ENCODE measurements around the gene OSBPL6.

The OSBPL6 gene

GRCh38 chr2:178283341-178283918 lies 89.1 kb downstream of the OSBPL6 start:
- no peak overlapping the region for H3K4me3 ChIP-seq (ENCODE audit: low read length)
- no peak for TF ChIP-seq ZNF274 (IDR thresholded peaks at IDR 0.05; ENCODE audit: low read depth, low read length)

GRCh38 chr2:178284613-178285286 lies 90.4 kb downstream of the OSBPL6 start:
- no peak overlapping the region for H3K4me3 ChIP-seq (ENCODE audit: low read length)
- no peak for TF ChIP-seq ZNF274 (IDR thresholded peaks at IDR 0.05; ENCODE audit: low read depth, low read length)

DNA sequence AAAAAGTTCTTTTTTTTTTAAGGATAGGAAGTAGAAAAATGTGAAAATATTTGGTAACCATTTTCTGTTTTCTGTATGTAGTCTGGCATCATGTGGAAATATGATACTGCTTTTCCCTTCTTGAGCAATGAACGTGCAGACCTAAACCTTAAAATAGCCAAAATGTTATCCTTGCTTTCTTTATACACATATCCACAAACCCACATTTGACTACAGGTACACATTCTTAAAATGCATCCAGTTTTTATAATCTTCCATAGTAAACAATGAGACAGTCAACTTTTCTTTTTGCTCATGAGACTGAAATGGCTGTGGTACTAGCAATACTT lies 90.9 kb downstream of the OSBPL6 start:
- no peak for TF ChIP-seq ZNF274 (IDR thresholded peaks at IDR 0.05; ENCODE audit: low read depth, low read length)
- H3K4me3 ChIP-seq (ENCODE audit: low read length) = no peak overlapping the region

DNA sequence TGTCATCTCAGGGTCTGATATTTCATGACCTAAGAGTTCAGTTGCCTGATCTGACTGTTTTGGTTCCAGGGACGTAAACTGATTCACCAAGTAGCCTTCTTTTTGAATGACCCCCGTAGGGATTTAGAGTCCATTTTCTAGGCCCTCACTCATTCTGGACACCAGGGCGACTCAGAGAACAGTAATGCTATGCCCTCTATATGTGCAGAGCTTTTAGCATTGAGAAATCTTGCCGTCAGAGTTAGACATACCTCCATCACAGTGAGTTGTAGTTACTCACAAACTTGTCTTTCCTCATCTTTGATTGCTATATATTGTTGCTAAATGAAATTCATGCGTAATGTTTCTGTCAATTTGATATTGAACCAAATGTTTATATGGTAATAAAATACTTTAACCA lies 92.3 kb downstream of the OSBPL6 start:
- TF ChIP-seq ZNF274 (IDR thresholded peaks at IDR 0.05; ENCODE audit: low read depth, low read length) = no peak
- no peak overlapping the region for H3K4me3 ChIP-seq (ENCODE audit: low read length)

DNA sequence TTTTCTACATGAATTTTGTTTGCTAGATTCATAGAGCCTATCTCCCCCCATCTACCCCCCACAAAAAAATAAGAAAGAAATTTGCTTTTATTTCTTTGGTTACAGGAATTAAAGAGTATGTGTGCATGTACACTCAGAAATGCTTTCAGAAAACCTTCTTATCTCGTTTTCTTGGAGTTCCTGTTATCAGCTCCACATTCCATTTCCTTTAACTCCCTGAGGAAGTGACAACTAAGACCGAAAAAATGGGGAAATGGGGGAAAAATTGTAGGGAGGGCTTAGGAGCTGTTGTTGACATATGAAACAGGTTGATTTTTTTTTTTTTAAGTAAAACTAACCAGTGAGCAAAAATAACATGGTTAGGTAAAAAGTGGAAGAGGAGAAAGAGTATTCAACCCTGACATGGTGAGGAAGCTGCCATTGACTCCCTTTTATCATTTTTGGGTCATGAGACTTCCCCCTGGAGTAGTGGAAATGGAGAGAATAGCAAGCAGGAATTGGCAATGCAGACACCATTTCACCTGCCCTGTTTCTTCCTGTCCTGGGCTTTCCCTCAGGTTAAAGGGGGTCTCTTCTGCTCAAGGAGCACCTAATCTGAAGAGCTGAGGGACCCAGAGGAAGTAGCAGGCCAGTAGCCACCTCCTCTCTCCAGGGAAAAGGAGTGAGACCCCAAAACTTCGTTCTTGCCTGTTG lies 93.5 kb downstream of the OSBPL6 start:
- H3K4me3 ChIP-seq (ENCODE audit: low read length) = no peak overlapping the region
- TF ChIP-seq ZNF274 (IDR thresholded peaks at IDR 0.05; ENCODE audit: low read depth, low read length) = no peak

DNA sequence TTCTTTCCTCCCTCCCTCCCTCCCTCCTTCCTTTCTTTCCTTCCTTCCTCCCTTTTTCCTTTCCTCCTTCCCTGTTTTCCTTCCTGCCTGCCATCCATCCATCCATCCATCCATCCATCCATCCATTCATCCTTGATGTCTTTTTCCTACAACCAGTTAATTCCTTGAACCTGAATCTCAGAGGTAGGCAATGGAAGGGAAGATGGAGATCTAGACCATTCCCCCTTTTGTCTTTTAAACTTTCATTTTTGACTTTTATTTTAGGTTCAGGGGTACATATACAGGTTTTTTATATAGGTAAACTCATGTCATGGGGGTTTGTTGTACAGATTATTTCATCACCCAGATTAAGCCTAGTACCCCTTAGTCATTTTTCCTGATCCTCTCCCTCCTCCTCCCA lies 97.4 kb downstream of the OSBPL6 start:
- no peak overlapping the region for H3K4me3 ChIP-seq (ENCODE audit: low read length)
- no peak for TF ChIP-seq ZNF274 (IDR thresholded peaks at IDR 0.05; ENCODE audit: low read depth, low read length)

- H3K4me3 ChIP-seq (ENCODE audit: low read length) = no peak overlapping the region
- no peak for TF ChIP-seq ZNF274 (IDR thresholded peaks at IDR 0.05; ENCODE audit: low read depth, low read length)
Measured at GRCh38 chr2:178292586-178292985, 98.3 kb downstream of the OSBPL6 start.

- no peak for TF ChIP-seq ZNF274 (IDR thresholded peaks at IDR 0.05; ENCODE audit: low read depth, low read length)
- H3K4me3 ChIP-seq (ENCODE audit: low read length) = no peak overlapping the region
Measured at GRCh38 chr2:178295115-178295514, 100.8 kb downstream of the OSBPL6 start.

DNA sequence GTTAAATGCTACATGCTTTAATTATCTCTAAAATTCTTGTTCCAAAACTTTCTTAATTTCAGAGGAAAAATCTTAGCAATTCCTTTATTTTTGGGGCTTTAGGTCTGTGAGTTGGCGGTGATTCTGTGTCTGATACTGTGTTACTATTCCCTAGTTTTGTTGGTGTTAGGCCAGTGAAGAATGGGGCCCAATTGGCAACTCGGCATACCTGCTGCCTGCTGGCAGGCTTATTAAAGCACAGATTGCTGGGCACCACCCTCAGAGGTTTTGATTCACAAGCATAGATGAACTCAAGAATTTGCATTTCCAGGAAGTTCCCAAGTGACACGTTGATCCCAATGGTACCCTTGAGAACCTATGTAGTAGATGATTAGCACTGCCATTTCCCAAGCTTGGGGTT lies 101.6 kb downstream of the OSBPL6 start:
- no peak overlapping the region for H3K4me3 ChIP-seq (ENCODE audit: low read length)
- no peak for TF ChIP-seq ZNF274 (IDR thresholded peaks at IDR 0.05; ENCODE audit: low read depth, low read length)

- no peak overlapping the region for H3K4me3 ChIP-seq (ENCODE audit: low read length)
- TF ChIP-seq ZNF274 (IDR thresholded peaks at IDR 0.05; ENCODE audit: low read depth, low read length) = no peak
Measured at GRCh38 chr2:178296394-178297090, 102.2 kb downstream of the OSBPL6 start.

DNA sequence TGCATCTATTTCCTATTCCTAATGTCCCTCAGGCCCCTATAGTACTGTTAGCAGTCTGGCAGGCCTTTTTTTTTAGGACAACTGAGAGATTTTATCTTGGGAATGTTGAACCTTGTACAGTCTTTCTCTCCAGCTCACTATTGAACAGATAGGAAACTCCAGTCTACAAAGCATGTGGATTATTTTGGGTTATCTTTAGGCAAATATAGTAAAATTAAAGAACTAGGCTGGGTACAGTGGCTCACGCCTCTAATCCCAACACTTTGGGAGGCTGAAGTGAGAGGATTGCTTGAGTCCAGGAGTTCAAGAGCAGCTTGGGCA lies 102.7 kb downstream of the OSBPL6 start:
- H3K4me3 ChIP-seq (ENCODE audit: low read length) = no peak overlapping the region
- TF ChIP-seq ZNF274 (IDR thresholded peaks at IDR 0.05; ENCODE audit: low read depth, low read length) = no peak

DNA sequence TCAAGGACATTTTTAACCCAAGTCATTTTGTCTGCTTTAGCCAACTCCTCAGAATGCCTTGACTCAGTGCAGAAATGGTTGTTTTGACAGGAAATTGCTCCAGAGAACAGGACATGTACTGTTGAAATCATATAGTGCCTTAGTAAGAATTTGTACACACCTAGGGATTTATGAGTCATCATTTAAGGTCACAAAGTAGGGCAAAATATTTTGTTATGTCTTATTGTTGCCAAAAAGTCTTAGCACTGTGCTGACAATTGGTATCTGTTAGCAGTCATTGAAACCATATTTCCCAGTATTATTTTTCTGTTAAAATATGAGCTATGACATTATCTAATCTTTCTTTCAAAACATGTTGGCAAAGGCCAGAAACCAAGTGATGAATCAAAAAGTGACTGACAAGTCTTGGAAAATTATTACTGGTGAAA lies 104.5 kb downstream of the OSBPL6 start:
- TF ChIP-seq ZNF274 (IDR thresholded peaks at IDR 0.05; ENCODE audit: low read depth, low read length) = no peak

GRCh38 chr2:178301649-178302238 lies 107.4 kb downstream of the OSBPL6 start:
- H3K4me3 ChIP-seq (ENCODE audit: low read length) = no peak overlapping the region
- no peak for TF ChIP-seq ZNF274 (IDR thresholded peaks at IDR 0.05; ENCODE audit: low read depth, low read length)

More for the DNA sequence above, 104.5 kb downstream of the OSBPL6 start:
- no peak overlapping the region for H3K4me3 ChIP-seq (ENCODE audit: low read length)

GRCh38 chr2:178304333-178304732 lies 110.0 kb downstream of the OSBPL6 start:
- no peak overlapping the region for H3K4me3 ChIP-seq (ENCODE audit: low read length)
- TF ChIP-seq ZNF274 (IDR thresholded peaks at IDR 0.05; ENCODE audit: low read depth, low read length) = no peak
